ENCODE data around the gene SLN.

GRCh38 chr11:107722662-107723061 is 10.8 kb upstream of the SLN start:
- TF ChIP-seq CTCF (conservative IDR thresholded peaks at IDR 0.05 in 1 of 2, IDR thresholded peaks at IDR 0.05 in 1 of 2; ENCODE audit: low read depth in 1 of 2, low read length in 2 of 2) (no peak), EZH2 (IDR thresholded peaks at IDR 0.05; ENCODE audit: low read length, missing control alignments) (no peak)
